Activated naive CD4-positive, alpha-beta T cell (primary cell): ENCODE data around the gene SALL2.

Experiments
- DNase-seq, 4 experiments: peaks; one replicate each; lab custom pipeline; 2025; lab: John Stamatoyannopoulos, UW

The SALL2 gene

DNA sequence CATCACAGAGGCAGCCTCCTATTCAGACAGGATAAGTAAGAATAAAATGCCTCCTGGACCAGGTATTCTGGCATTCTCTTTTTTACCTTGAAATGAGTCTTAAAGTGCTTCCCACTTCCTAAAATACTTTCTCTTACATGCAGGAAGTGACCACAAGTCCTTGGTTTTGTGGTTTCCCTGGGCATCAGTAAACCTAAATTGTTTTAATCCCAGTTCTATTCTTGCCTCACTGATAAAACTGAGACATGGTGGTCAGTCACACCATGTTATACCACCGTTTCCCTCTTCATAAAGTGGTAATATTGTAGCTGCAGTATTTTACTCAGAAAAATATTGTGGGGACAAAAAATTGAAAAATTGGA, 1.2 kb upstream of the SALL2 start:
- no peak for DNase-seq

DNA sequence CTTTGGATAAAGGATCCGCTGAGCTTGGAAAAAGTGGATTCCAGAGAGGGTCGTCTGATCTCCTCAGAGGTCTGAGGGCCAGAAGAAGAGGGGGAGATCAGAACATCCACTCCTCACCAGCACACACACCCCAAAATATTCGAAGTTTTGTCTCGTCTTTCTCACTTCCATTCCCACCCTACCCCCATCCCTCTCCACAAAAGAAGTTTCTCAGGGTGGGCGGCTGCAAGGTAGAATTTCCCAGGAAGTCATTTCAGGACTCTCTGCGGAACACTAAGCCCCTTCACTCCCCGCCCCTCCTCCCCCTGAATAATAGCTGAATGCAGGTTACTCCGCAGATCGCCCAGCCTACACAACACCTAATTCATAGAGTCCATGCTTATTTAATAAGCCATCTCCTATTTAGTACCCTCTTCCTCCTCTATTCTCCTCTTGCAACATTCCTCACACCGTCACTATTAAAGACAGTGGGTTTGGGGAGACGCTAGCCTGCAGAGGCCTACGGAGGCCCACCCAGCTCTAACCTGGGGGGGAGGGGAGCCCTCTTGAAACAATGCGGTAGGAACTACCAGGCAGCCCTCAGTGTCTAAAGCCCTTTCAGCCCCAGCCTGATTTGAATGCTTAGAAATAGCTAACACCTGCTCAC, 649 bp upstream of the SALL2 start:
- no peak for DNase-seq

DNA sequence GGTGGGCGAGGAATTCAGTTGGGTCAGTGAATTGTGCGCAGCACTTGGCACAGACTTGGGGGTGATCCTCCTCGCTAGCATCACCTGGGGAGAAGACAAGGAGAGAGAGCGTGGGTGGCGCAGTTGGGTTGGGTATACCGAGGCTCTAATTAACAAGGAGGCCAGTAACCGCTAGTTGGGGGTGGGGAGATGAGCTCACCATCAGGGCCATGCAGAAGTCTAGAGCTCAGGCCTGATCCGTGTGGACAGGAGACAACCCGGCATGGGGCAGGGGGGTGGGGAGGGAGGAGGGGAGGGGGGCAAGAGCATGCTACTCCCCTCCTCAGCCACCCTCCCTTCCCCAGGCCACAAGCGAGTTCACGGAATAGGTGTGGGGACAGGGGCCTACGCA, 580 bp downstream of the SALL2 start:
- DNase-seq: no peak

DNA sequence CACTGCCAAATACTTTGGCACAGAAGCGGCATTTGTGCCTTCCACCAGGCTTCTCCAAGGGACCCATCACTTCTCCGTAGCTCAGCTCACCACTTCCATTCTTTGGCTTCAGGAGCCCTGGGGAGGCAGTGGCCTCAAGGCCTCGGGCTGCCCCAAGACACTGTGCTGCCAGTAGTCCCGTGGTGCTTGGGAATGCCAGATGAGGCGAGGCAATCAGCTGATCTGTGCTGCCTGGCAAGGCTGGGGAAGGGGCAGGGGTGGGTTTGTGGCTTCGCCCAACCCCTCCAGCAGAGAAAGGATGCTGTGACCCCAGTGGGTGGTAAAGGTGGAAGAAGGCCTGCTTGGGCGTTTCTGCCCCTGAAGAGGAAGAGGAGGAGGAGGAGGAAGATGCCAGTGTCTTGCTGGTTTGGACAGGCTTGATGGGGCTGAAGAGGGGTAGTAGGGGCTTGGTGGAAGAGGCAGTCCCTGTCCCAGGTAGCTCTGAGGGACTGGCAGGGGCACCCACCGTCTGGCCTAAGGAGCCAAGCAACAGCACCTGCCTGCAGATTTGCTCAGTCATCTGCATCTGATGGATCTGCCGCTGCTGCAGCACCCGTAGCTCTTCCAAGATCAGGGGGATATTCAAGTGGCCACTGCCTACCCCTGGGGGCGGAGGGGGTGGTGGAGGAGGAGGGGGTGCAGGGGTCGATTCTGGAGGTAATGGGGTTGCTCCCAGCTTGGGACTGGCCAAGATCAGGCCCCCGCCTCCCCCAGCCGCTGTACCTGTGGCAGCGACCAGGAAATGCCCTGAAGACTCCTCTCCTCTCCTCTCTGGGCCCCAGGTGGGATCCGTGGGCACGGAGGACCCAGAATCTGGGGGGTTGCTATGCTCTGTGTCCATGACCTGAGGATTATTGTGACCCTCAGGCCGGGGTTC, 1.3 kb downstream of the SALL2 start:
- DNase-seq: no peak

DNA sequence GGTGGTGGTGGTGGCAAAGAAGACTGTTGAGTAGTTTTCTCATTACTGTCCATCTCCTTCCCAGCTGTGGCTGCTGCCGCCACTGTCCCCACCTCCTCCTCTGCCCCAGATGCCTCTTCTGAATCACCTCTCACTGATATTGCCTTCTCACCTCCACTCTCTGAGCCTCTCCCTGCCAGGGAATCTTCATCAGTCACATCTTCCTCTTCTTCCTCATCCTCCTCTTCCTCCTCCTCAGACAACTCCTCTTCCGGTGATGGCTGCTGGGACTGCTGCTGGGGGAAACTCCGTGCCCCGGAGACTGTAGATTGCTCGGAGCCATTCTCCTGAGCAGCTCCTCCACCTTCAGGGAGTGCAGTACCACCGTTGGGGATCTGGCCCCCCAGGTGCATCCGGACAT, 2.9 kb downstream of the SALL2 start:
- DNase-seq: no peak

GRCh38 chr14:21521501-21521900, 4.6 kb downstream of the SALL2 start:
- DNase-seq: no peak

DNA sequence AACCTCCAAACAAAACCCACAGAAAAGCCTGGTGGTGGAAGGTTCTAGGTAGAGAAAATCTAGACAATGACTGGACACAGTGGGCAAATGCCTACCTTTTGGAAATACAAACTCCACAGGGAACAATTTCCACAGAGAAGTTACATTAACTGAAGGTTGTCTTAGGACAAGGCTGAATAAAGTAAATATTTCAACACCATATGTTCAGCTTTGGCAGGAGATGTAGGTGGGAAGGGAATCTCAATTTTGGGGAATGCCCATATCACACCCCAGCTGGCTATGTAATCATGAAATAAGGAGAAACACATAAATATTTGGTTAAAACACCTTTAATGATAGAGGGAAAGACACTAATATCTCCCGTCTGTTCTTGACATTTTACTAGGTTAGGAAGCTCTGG, 5.4 kb downstream of the SALL2 start:
- DNase-seq: no peak

- DNase-seq: no peak
These were observed 7.4 kb downstream of the SALL2 start for GRCh38 chr14:21518725-21519124.

- no peak for DNase-seq
These were observed 11.8 kb downstream of the SALL2 start for GRCh38 chr14:21514341-21514740.

DNA sequence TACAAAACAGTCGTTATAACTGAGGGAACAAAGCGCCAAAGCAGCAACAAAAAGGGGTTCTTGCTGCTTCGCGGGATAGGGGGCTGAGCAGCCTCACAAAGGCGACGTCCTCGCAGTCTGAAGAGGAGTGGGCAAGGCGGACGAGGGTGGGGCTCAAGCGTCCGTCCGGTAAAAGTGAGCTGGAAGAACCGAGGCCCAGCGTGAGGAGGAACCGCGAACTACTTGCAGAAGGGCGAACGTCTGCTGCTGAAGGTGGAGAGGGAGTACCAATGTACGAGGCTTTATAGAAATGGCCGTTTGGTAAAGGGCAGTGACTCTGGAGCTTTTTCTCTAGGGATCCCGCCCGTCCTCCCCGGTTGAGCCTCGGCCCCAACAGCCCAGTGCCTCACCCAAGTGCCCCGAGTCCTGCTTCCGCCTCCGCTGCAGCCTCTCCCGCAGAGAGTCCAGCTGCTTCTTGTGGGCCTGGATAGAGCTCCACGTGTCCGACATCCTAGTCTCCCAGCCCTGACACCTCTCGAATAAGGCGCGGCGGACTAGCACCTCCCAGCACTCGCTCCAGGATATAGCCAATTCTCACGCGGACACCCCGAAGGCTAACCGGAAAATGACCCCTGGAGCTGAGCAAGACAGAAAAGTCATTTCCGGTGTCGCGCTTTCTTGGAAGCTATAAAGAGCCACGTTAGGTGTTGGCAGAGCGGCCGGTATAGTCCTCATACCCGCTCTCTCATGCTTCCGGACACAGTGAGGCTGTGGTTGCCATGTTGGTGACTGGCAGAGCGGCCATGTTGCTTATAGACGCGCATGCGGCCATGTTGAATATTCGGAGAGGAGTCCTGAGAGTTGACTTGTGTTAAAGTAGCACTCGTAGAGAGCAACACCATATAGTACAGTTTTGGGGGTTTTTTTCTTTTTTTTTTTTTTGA, 15.2 kb downstream of the SALL2 start, which contains the start of gene METTL3:
Gene METTL3 (minus strand): TSS at position 606 of the 923 bp plus-strand sequence. CDS start 117 bp downstream, at position 489.
- DNase-seq: peak; percentile 66 to 88 (median 76)

DNA sequence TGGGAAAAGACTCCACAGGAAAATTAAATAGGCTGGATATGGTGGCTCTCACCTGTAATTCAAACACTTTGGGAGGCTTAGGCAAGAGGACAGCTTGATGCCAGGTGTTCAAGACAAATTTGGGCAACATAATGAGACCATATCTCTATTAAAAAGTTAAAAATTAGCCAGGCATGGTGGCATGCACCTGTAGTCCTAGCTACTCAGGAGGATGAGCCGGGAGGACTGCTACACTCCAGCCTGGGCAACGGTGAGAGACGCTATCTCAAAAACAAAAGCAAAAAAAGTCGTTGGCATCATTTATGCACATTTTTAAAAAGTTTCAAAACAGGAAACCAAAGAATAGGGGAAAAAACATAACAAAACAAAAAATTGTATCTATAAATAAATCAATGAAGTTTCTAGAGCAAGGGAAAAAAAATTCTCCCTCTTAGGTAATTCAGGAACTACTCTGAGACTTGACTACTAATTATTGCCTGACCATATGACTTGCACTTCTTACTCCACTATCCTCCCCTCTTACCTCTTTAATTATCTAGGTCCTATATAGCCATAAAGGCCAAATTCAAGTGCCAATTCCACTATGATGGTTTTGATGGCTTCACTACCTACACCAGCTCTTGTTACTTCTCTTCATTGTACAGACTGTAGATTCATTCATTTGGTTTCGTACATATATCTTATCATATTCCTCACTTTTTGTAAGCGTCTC, 16.6 kb downstream of the SALL2 start:
- DNase-seq: no peak

GRCh38 chr14:21506557-21506956, 19.6 kb downstream of the SALL2 start:
- no peak for DNase-seq

DNA sequence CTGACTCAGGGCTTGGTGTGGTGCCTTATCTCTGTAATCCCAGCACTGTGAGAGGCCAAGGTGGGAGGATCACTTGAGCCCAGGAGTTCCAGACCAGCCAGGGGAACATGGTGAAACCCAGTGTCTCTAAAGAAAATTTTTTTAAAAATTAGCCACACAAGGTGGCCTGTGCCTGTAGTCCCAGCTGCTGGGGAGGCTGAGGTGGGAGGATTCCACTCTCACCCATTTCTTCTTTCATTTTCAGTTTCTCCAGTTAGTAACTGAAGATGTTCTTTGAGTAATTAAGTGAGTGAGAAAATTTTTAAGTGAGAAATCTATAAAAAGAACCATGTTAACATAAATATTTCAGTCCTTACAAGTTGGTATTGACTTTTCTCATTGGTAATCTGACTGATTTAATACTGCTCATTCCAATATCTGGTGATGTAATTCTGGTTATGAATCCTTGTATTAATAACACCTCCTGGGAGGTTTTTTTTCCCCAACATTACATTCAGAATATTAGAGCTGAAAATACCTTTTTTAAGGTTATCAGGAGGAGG, 21.1 kb downstream of the SALL2 start:
- DNase-seq: no peak

DNA sequence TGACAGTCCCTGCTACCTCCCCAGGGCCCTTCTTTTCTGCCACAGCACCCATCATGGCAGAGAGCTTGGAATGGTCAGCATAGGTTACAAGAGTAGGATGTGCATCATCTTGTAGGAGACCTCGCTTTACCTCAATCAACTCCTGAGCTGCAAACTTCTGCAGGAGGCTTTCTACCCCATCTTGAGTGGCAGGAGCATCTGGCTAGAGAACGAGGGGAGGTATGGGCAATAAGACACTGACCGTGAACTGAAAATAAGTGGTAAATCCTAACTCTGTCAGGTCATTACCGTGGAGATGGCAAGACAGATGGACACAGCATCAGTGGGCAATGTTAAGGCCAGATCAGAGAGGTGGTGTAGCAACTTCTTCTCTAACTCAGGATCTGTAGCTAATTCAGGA, 22.8 kb downstream of the SALL2 start:
- DNase-seq: no peak

DNA sequence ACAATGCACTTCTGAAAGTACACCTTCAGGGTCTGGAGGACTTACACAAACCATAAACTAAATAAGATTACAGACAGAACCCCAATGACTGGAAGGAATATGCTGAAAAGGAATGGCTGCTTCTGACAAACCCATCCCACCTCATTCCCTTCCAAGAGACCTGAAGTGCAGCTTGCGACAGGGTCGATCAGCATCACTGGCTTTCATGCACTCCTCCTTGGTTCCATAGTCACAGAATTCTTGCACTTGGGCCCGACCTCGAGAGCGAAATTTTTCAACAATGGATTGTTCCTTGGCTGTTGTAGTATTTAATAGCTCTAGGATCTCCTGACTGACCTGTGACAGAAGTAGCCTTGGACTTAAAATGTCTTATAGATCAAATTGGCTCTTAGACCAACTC, 24.6 kb downstream of the SALL2 start:
- DNase-seq: no peak

- no peak for DNase-seq
These were observed 27.3 kb downstream of the SALL2 start for GRCh38 chr14:21498540-21499526.

GRCh38 chr14:21496453-21496852, 29.7 kb downstream of the SALL2 start:
- DNase-seq: no peak

DNA sequence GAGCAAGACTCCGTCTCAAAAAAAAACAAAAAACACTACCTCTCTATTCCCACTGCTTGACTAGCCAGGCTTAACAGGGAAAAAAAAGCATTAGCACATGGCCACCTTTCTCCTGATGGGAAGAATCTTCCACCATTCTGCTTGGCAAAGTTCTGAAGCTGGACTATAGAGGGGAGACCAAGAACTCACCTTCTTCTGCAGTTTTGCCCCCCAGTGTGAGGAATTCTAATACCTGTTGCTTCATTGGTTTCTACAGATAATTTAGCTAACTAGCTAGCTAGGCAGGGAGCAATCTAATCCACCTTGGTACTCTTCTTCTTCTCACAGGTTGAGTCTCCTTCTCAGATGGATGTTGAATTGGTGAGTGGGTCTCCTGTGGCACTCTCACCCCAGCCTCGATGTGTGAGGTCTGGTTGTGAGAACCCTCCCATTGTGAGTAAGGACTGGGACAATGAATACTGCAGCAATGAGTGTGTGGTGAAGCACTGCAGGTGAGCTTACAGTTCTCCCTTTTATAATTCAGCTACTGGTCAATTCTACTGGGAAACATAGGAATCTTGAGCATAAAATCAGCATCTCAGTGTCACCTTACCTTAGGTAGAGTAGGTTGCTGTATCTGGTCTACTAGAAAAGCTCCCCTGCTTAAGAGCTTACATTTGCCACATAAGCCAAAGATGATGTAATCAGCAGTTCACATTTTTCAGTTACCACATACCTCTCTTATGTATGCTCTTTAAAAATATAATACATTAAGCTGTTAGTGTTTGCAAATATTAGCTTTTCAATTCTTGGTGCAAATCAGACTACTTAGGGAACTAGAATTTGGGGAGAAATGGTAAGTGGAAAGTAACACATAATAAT, 31.0 kb downstream of the SALL2 start:
- DNase-seq: no peak

DNA sequence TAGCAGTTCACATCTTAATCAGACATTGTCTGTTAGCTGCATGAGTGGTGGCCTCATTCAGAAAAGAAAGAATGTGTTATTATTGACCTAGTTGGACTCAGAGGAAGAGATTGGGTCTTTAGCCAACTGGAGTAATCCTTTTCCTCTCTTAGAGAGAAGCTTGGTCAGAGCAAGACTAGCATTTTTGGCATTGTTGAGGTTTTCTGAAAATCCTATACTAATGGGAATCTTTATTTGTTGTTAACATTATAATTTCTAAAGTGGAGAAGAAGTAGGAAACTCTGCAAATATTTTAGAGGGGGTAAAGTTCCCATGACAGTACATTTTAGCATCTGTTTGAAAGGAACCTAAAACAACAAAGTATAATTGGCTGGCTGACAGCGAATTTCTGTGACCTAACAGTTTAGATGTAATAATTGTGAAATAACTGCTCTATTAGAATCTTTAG, 39.5 kb downstream of the SALL2 start:
- no peak for DNase-seq
